Measurements from ENCODE around the gene SF1.

SF1 gene

GRCh38 chr11:64724863-64725532, 53.3 kb downstream of the SF1 start:
- no peak for DNase-seq (ENCODE audit: low spot score)

- DNase-seq (ENCODE audit: low spot score), result no peak
Measured at GRCh38 chr11:64723907-64724862, 54.2 kb downstream of the SF1 start.

- DNase-seq (ENCODE audit: low spot score), result peak; percentile 93
Measured at GRCh38 chr11:64723117-64723906, 55.0 kb downstream of the SF1 start, which contains the start of gene NRXN2. Gene NRXN2, minus strand, starts transcription at chr11:64723197. Its CDS starts 9,498 bp downstream, at chr11:64713699.

- no peak for DNase-seq (ENCODE audit: low spot score)
Measured at GRCh38 chr11:64722141-64723065, 55.9 kb downstream of the SF1 start.

GRCh38 chr11:64721359-64721699, 57.0 kb downstream of the SF1 start:
- DNase-seq (ENCODE audit: low spot score), result no peak

- no peak for DNase-seq (ENCODE audit: low spot score)
Measured at GRCh38 chr11:64720640-64721358, 57.5 kb downstream of the SF1 start.

GRCh38 chr11:64720167-64720566, 58.2 kb downstream of the SF1 start:
- no peak for DNase-seq (ENCODE audit: low spot score)

- no peak for DNase-seq (ENCODE audit: low spot score)
Measured at GRCh38 chr11:64719406-64719805, 58.9 kb downstream of the SF1 start.

- DNase-seq (ENCODE audit: low spot score), result no peak
Measured at GRCh38 chr11:64718780-64719124, 59.6 kb downstream of the SF1 start.

GRCh38 chr11:64718084-64718779, 60.1 kb downstream of the SF1 start:
- DNase-seq (ENCODE audit: low spot score), result no peak

- no peak for DNase-seq (ENCODE audit: low spot score)
Measured at GRCh38 chr11:64717268-64717578, 61.1 kb downstream of the SF1 start.

- no peak for DNase-seq (ENCODE audit: low spot score)
Measured at GRCh38 chr11:64716473-64717267, 61.7 kb downstream of the SF1 start.

- no peak for DNase-seq (ENCODE audit: low spot score)
Measured at GRCh38 chr11:64715756-64716472, 62.4 kb downstream of the SF1 start.

GRCh38 chr11:64715110-64715509, 63.2 kb downstream of the SF1 start:
- DNase-seq (ENCODE audit: low spot score), result no peak

- DNase-seq (ENCODE audit: low spot score), result no peak
Measured at GRCh38 chr11:64714666-64715065, 63.7 kb downstream of the SF1 start.

Measured in pons (tissue), 1 donor.